Lower leg skin (tissue), 3 donors: ENCODE results near the gene RPTOR.

Experiments
- POLR2A ChIP-seq, 2 donors: fragments of 450-650 bp; IDR thresholded peaks; one replicate each; pipeline ENCODE4 v1.6.1; 2016 to 2017; ENCODE audit warnings: antibody characterized with exemption in 2 of 2, mild to moderate bottlenecking in 1 of 2, moderate library complexity in 1 of 2
- TF ChIP-seq, protein P1 (sequence below), 3 donors: fragments of 450-650 bp; IDR thresholded peaks; one replicate each; pipeline ENCODE4 v1.5.1; 2016; ENCODE audit warnings: antibody characterized with exemption in 3 of 3, mild to moderate bottlenecking in 3 of 3, moderate library complexity in 2 of 3

DNA sequence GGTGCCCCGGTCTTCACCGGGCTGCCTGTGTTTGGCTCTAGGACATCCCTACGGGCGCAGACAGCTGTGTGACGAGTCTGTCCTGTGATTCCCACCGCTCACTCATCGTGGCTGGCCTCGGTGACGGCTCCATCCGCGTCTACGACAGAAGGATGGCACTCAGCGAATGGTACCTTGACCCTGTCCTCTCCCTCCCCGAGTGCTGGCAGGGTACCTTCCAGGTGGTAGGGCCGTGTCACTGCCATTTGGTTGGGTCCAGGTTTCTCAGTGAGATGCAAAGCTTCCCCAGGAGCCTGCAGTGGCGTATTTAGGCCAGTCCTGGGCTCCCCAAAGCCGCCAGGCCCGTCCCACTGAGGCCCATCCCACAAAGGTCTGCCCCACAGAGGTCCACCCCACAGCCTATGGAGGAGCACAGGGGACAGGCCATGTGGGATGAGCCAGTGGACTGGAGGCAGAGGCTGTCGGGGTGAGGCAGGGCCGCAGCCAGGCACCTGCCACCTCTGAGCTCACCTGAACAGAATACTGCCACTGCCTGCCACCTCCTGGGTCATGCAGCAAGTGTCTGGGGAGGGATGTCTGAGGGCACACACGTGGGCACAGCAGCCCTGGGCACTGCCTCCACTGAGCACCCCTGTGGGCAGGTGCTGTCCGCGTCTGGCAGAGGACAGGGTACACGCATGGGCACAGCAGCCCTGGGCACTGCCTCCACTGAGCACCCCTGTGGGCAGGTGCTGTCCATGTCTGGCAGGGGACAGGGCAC is 415.6 kb downstream of the RPTOR start:
- TF ChIP-seq, protein P1, sequence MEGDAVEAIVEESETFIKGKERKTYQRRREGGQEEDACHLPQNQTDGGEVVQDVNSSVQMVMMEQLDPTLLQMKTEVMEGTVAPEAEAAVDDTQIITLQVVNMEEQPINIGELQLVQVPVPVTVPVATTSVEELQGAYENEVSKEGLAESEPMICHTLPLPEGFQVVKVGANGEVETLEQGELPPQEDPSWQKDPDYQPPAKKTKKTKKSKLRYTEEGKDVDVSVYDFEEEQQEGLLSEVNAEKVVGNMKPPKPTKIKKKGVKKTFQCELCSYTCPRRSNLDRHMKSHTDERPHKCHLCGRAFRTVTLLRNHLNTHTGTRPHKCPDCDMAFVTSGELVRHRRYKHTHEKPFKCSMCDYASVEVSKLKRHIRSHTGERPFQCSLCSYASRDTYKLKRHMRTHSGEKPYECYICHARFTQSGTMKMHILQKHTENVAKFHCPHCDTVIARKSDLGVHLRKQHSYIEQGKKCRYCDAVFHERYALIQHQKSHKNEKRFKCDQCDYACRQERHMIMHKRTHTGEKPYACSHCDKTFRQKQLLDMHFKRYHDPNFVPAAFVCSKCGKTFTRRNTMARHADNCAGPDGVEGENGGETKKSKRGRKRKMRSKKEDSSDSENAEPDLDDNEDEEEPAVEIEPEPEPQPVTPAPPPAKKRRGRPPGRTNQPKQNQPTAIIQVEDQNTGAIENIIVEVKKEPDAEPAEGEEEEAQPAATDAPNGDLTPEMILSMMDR (IDR thresholded peaks at IDR 0.05), result no peak
- no peak for TF ChIP-seq POLR2A (IDR thresholded peaks at IDR 0.05)
